ENCODE data around the gene GPBP1.

DNA sequence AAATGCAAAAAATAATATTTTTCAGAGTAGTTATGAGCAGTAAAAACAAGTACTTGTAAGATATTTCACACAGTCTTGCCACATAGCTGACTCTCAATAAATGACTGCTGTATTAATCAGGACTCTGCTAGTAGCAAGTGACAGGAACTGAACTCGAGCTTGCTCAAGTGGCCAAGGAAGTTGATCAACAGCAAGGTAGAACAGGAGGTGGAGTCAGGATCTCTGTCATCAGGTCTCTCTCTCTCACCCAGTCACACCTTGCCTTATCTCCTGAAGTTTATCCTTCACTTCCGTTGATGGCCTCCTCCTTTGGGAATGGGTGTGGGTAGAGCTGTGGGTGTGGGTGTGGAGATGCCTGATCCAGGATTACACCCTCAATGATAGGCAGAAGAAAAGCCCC is 107.0 kb downstream of the GPBP1 start:
- TF ChIP-seq EZH2 (IDR thresholded peaks at IDR 0.05; ENCODE audit: insufficient read depth, poor library complexity, severe bottlenecking) (no peak), EZH2phosphoT487 (IDR thresholded peaks at IDR 0.05; ENCODE audit: insufficient read depth, low read depth) (no peak)

All from GM23248 (cell line).